Lower leg skin (tissue), 4 donors: ENCODE data around the gene CELF2. TPM values are rescaled to one million over a fixed set of nuclear protein-coding genes. Genes with fewer than 3 reads are reported as not detected.

Experiments used
- DNase-seq, 2 donors: peaks; one replicate each; pipeline ENCODE4 v3.0.0-alpha.2; 2019; ENCODE audit warnings: low spot score in 2 of 2
- H3K4me3 ChIP-seq: fragments of 200-600 bp; sonication (generic); 2 replicates; pipeline ENCODE4 v1.5.1; 2017; ENCODE audit warnings: mild to moderate bottlenecking, low read depth; ENCODE audit not compliant: poor library complexity, severe bottlenecking
- CTCF ChIP-seq, 3 donors: fragments of 450-650 bp; IDR thresholded peaks; one replicate each; pipeline ENCODE4 v1.5.1; 2016; ENCODE audit warnings: antibody characterized with exemption in 3 of 3, mild to moderate bottlenecking in 3 of 3, moderate library complexity in 2 of 3
- POLR2A ChIP-seq, 2 donors: fragments of 450-650 bp; IDR thresholded peaks; one replicate each; pipeline ENCODE4 v1.6.1; 2016 to 2017; ENCODE audit warnings: antibody characterized with exemption in 2 of 2, mild to moderate bottlenecking in 1 of 2, moderate library complexity in 1 of 2
- WGBS, 2 donors: methylation state at CpG; one replicate each; pipeline ENCODE4 v1.1.5; 2018; 5-methylcytosine and 5-hydroxymethylcytosine counted together
- intact Hi-C: fragments of 100-400 bp; cut with DNase I; formaldehyde crosslinking; loops from one replicate; pipeline ENCODE4 v1.15.0; 2023; ENCODE audit warnings: low total_unique reads
- total RNA-seq, 4 donors: library from RNA; depleted of rRNA; stranded (reverse); fragments of >200 nt; gene quantifications; one replicate each; pipeline ENCODE4 v1.1.0, GENCODE V29; 2016

The CELF2 gene
- total RNA-seq, 4 donors from 2014 or later = 16.9 to 39.9 (median 20.7) TPM

DNA sequence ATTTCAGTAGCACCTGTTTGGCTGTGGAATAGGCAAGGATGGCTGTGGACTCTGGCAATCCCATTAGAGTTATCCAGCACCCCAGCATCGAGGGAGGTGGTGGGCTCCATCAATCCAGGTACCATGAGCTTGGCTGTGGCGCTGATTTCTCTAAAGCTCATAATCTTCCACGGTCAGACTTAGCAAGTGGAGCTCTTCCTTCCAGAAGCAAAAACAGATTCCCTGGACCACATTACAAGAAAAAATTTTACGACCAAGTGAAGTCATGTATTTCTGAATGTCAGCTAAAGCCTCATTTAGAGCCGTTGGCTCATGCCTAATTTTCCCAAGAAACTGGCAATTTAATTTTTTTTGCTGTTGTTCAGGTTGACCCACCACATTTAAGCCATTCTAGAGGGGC, 135.1 kb downstream of the CELF2 start:
- no peak for DNase-seq
- intact Hi-C loops = no loop called here
- no peak for TF ChIP-seq POLR2A (IDR thresholded peaks at IDR 0.05)
- TF ChIP-seq CTCF (IDR thresholded peaks at IDR 0.05) = no peak
- 72 to 82% methylated on average over 5 of the region's 5 CpGs for WGBS, 2 donors
- H3K4me3 ChIP-seq = no peak overlapping the region

DNA sequence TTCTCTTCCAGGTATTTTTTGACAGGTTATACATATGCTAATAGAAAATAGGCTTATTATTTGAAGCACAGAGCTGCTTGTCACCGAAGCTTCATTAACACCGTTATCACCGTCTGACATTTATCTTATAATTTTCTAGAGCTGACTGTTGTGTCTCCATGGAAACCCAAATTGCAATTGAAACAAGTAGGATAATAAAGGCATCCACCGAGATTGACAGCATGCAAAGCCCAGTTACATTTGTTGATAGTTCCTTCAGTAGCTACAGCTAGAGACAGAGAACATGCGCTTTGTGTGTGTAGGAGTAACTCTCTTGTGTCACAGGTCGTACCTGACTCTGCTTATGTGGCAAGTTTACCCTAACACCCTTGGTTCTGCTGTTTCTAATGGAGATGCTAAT, 135.6 kb downstream of the CELF2 start:
- no peak overlapping the region for H3K4me3 ChIP-seq
- 72 to 77% methylated on average over 6 of the region's 6 CpGs for WGBS, 2 donors
- intact Hi-C loops = no loop called here
- DNase-seq = no peak
- TF ChIP-seq POLR2A (IDR thresholded peaks at IDR 0.05) (no peak), CTCF (IDR thresholded peaks at IDR 0.05) (no peak)

- TF ChIP-seq CTCF (IDR thresholded peaks at IDR 0.05) (no peak), POLR2A (IDR thresholded peaks at IDR 0.05) (no peak)
- intact Hi-C loops = no loop called here
- 67 to 82% methylated on average over 2 of the region's 2 CpGs for WGBS, 2 donors
- DNase-seq = no peak
- no peak overlapping the region for H3K4me3 ChIP-seq
These were observed 136.1 kb downstream of the CELF2 start for GRCh38 chr10:11153766-11154165.

DNA sequence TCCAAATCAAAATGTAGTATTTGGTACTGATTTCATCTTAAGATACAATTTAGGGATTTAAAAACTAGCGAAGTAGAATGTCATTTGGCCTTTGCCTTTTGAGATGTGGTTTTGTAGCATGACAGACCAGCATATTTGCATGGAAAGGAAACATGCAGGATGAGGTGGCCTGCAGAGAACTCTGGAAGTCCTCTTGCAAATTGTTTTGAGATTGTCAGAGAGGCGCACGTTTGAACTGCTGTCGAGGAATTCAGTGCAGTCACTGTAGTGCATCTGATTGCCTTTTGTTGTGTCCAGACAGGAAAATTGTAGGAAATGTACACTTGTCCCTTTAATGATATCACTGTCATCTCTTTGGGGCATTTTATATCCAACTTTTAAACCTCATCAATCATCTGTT, 136.7 kb downstream of the CELF2 start:
- no peak for TF ChIP-seq CTCF (IDR thresholded peaks at IDR 0.05)
- no peak for TF ChIP-seq POLR2A (IDR thresholded peaks at IDR 0.05)
- WGBS, 2 donors = 72 to 80% methylated on average over 4 of the region's 4 CpGs
- intact Hi-C loops = no loop called here
- DNase-seq = no peak
- no peak overlapping the region for H3K4me3 ChIP-seq

GRCh38 chr10:11154849-11155498, 137.3 kb downstream of the CELF2 start:
- no peak overlapping the region for H3K4me3 ChIP-seq
- TF ChIP-seq POLR2A (IDR thresholded peaks at IDR 0.05) (no peak), CTCF (IDR thresholded peaks at IDR 0.05) (no peak)
- intact Hi-C loops = no loop called here
- no peak for DNase-seq
- WGBS, 2 donors = 62 to 69% methylated on average over 11 of the region's 11 CpGs

GRCh38 chr10:11156480-11156879, 138.8 kb downstream of the CELF2 start:
- intact Hi-C loops = no loop called here
- WGBS, 2 donors = 97% methylated on average over 12 of the region's 12 CpGs
- TF ChIP-seq POLR2A (IDR thresholded peaks at IDR 0.05) (no peak), CTCF (IDR thresholded peaks at IDR 0.05) (no peak)
- no peak overlapping the region for H3K4me3 ChIP-seq
- DNase-seq = no peak
